ENCODE data around the gene MEG3. TPM values are rescaled to one million over a fixed set of nuclear protein-coding genes. Genes with fewer than 3 reads are reported as not detected.

Gene MEG3
- total RNA-seq, 1 experiment from 2014 or later: 62.4 TPM

DNA sequence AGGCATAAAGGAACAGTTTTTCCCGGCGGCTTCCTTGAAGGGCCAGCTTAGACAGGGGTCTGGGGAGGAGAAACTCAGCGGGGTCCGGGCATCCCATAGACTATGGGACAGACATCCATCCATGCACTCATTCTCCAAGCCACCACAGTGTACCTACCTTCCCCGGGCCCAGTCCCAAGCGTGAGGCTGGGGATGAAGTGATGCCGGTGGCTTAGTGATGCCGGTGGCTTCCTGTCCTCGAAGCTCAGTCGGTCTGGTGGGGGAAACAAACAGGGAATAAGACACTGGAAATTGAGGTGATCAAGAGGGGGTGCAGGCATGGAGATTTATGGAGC lies 77.2 kb downstream of the MEG3 start:
- intact Hi-C loops (cut with micrococcal nuclease; ENCODE audit: unreplicated experiment): no loop called here
- in situ Hi-C loops (cut with HindIII; ENCODE audit: low pct_unique_long_range_greater_than_20kb, low sequenced_read_pairs): no loop called here
- Histone ChIP-seq H3K4me3 (ENCODE audit: low read depth in 2 of 2, low read length in 2 of 2) (no peak overlapping the region), H3K27ac (ENCODE audit: low read length) (no peak overlapping the region), H3K36me3 (ENCODE audit: control insufficient read depth, insufficient read depth, low read length) (no peaks in the 10 kb centered on the region), H3K9me3 (ENCODE audit: control insufficient read depth, insufficient read depth, low read depth, low read length) (no peaks in the 10 kb centered on the region), H3K27me3 (ENCODE audit: control insufficient read depth, insufficient read depth, low read length) (no peaks in the 10 kb centered on the region), H3K4me1 (ENCODE audit: control insufficient read depth, insufficient read depth, low read length) (no peaks in the 10 kb centered on the region)
- no TSS peak for BruUV-seq (replicated peaks)
- TF ChIP-seq POLR2AphosphoS5 (IDR thresholded peaks at IDR 0.05; ENCODE audit: low read depth, low read length): no peak
- TF ChIP-seq, protein P1, sequence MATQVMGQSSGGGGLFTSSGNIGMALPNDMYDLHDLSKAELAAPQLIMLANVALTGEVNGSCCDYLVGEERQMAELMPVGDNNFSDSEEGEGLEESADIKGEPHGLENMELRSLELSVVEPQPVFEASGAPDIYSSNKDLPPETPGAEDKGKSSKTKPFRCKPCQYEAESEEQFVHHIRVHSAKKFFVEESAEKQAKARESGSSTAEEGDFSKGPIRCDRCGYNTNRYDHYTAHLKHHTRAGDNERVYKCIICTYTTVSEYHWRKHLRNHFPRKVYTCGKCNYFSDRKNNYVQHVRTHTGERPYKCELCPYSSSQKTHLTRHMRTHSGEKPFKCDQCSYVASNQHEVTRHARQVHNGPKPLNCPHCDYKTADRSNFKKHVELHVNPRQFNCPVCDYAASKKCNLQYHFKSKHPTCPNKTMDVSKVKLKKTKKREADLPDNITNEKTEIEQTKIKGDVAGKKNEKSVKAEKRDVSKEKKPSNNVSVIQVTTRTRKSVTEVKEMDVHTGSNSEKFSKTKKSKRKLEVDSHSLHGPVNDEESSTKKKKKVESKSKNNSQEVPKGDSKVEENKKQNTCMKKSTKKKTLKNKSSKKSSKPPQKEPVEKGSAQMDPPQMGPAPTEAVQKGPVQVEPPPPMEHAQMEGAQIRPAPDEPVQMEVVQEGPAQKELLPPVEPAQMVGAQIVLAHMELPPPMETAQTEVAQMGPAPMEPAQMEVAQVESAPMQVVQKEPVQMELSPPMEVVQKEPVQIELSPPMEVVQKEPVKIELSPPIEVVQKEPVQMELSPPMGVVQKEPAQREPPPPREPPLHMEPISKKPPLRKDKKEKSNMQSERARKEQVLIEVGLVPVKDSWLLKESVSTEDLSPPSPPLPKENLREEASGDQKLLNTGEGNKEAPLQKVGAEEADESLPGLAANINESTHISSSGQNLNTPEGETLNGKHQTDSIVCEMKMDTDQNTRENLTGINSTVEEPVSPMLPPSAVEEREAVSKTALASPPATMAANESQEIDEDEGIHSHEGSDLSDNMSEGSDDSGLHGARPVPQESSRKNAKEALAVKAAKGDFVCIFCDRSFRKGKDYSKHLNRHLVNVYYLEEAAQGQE (IDR thresholded peaks at IDR 0.05; ENCODE audit: insufficient read depth in 1 of 2, low read depth in 2 of 2, low read length in 1 of 2): no peak
- no peak for TF ChIP-seq SIN3A (IDR thresholded peaks at IDR 0.05; ENCODE audit: borderline replicate concordance, insufficient read depth, low read depth, low read length)
- no peak for TF ChIP-seq TCF7L2 (IDR thresholded peaks at IDR 0.05; ENCODE audit: low read depth, low read length)
- TF ChIP-seq, protein P2, sequence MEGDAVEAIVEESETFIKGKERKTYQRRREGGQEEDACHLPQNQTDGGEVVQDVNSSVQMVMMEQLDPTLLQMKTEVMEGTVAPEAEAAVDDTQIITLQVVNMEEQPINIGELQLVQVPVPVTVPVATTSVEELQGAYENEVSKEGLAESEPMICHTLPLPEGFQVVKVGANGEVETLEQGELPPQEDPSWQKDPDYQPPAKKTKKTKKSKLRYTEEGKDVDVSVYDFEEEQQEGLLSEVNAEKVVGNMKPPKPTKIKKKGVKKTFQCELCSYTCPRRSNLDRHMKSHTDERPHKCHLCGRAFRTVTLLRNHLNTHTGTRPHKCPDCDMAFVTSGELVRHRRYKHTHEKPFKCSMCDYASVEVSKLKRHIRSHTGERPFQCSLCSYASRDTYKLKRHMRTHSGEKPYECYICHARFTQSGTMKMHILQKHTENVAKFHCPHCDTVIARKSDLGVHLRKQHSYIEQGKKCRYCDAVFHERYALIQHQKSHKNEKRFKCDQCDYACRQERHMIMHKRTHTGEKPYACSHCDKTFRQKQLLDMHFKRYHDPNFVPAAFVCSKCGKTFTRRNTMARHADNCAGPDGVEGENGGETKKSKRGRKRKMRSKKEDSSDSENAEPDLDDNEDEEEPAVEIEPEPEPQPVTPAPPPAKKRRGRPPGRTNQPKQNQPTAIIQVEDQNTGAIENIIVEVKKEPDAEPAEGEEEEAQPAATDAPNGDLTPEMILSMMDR (IDR thresholded peaks at IDR 0.05): no peak
- DNase-seq (ENCODE audit: low read depth, low spot score) (no peak), ATAC-seq (no peak)
- ChIA-PET CTCF (no interaction called here), POLR2A (no interaction called here)

GRCh38 chr14:100903672-100904185 lies 77.8 kb downstream of the MEG3 start, which contains the start of gene RTL1:
RTL1 (minus strand) TSS chr14:100903722; CDS start chr14:100884788, 18,934 bp downstream.
- H3K27ac ChIP-seq (ENCODE audit: low read length): no peak within 1 kb of the TSS

More at GRCh38 chr14:100903672-100904185, 77.8 kb downstream of the MEG3 start, which contains the start of gene RTL1:
- Histone ChIP-seq H3K27me3 (ENCODE audit: control insufficient read depth, insufficient read depth, low read length) (no peaks in the 10 kb centered on the region), H3K4me1 (ENCODE audit: control insufficient read depth, insufficient read depth, low read length) (no peaks in the 10 kb centered on the region), H3K4me3 (ENCODE audit: low read depth in 2 of 2, low read length in 2 of 2) (no peak within 1 kb of the TSS), H3K36me3 (ENCODE audit: control insufficient read depth, insufficient read depth, low read length) (no peaks in the 10 kb centered on the region), H3K9me3 (ENCODE audit: control insufficient read depth, insufficient read depth, low read depth, low read length) (no peaks in the 10 kb centered on the region)
- POLR2A ChIA-PET: no interaction called here
- DNase-seq (ENCODE audit: low read depth, low spot score): no peak
- BruUV-seq (replicated peaks): no TSS peak
- CTCF ChIA-PET: no interaction called here
- intact Hi-C loops (cut with micrococcal nuclease; ENCODE audit: unreplicated experiment): no loop called here
- ATAC-seq: no peak; the same call in 1 of the 2 replicates
- no peak for TF ChIP-seq SIN3A (IDR thresholded peaks at IDR 0.05; ENCODE audit: borderline replicate concordance, insufficient read depth, low read depth, low read length)
- TF ChIP-seq TCF7L2 (IDR thresholded peaks at IDR 0.05; ENCODE audit: low read depth, low read length): no peak
- TF ChIP-seq, protein P2 (IDR thresholded peaks at IDR 0.05): no peak
- TF ChIP-seq, protein P1 (IDR thresholded peaks at IDR 0.05; ENCODE audit: insufficient read depth in 1 of 2, low read depth in 2 of 2, low read length in 1 of 2): no peak
- TF ChIP-seq POLR2AphosphoS5 (IDR thresholded peaks at IDR 0.05; ENCODE audit: low read depth, low read length): no peak
- in situ Hi-C loops (cut with HindIII; ENCODE audit: low pct_unique_long_range_greater_than_20kb, low sequenced_read_pairs): no loop called here

Data from Panc1 (cell line).